GM06990 (cell line): ENCODE measurements around the gene NDUFAB1.

Experiments
- DNase-seq: peaks from one replicate; pipeline ENCODE4 v3.0.0-alpha.2; 2011; ENCODE audit not compliant: insufficient read length; ENCODE audit errors: extremely low read depth
- H3K27me3 ChIP-seq: replicated peaks from 2 replicates; pipeline ENCODE4 v1.6.0; 2011; ENCODE audit warnings: low read length; ENCODE audit not compliant: control insufficient read depth, insufficient read depth
- H3K36me3 ChIP-seq: 2 replicates; pipeline ENCODE4 v1.5.1; 2011; ENCODE audit warnings: low read length; ENCODE audit not compliant: control insufficient read depth, insufficient read depth
- H3K4me3 ChIP-seq: replicated peaks from 2 replicates; pipeline ENCODE4 v1.5.1; 2011; ENCODE audit warnings: low read depth, mild to moderate bottlenecking, control low read depth, low read length
- TF ChIP-seq, protein P1 (sequence below): IDR thresholded peaks from 2 replicates; pipeline ENCODE4 v1.5.1; 2011; ENCODE audit warnings: low read length, control low read depth, mild to moderate bottlenecking, inconsistent platforms; ENCODE audit not compliant: insufficient read depth, poor library complexity, severe bottlenecking

NDUFAB1 gene

DNA sequence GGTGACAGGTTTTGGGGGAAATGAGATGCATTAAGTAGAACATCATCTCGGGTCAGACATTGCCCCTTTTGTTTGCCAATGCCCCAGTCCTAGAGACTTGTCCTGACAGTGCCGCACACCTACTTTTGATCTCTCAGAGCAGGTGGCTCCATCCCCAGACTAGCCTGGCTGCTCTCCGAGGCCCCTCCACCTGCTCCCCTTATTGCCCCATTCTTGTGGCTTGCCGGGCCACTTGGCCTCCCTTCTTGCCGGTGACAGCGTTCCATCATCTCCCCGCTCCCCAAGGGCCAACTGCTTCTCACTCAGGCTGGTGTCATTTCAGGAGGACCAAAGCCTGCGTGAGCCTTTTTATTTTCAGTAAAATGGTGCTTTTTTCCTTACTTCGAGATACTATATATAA is 23.7 kb downstream of the NDUFAB1 start:
- H3K4me3 ChIP-seq, result no peak overlapping the region
- peaks cover 26% of the 10 kb centered on the region for H3K36me3 ChIP-seq
- TF ChIP-seq, protein P1, sequence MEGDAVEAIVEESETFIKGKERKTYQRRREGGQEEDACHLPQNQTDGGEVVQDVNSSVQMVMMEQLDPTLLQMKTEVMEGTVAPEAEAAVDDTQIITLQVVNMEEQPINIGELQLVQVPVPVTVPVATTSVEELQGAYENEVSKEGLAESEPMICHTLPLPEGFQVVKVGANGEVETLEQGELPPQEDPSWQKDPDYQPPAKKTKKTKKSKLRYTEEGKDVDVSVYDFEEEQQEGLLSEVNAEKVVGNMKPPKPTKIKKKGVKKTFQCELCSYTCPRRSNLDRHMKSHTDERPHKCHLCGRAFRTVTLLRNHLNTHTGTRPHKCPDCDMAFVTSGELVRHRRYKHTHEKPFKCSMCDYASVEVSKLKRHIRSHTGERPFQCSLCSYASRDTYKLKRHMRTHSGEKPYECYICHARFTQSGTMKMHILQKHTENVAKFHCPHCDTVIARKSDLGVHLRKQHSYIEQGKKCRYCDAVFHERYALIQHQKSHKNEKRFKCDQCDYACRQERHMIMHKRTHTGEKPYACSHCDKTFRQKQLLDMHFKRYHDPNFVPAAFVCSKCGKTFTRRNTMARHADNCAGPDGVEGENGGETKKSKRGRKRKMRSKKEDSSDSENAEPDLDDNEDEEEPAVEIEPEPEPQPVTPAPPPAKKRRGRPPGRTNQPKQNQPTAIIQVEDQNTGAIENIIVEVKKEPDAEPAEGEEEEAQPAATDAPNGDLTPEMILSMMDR, result no peak
- no peaks in the 10 kb centered on the region for H3K27me3 ChIP-seq
- DNase-seq, result no peak

DNA sequence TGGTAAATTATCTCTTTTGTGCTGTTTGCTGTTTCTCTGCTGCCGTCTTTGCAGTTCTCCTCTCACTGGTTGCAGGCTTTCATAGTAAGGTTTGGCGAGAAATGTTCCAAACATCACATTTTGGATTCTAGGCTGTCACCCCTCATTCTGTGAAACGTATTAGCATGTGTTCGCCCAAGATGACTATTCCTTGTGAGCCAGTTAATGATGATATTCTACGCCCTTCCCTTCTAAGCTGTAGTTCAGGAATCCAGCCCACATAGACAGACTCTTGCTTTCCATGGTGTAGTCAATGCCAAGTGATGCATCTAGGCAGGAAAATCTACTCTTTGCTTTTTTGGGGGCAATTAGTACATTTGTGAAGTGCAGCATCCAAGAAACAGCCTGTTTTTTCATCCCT is 24.2 kb downstream of the NDUFAB1 start:
- no peak for DNase-seq
- H3K27me3 ChIP-seq, result no peaks in the 10 kb centered on the region
- H3K36me3 ChIP-seq, result peaks cover 27% of the 10 kb centered on the region
- H3K4me3 ChIP-seq, result no peak overlapping the region
- TF ChIP-seq, protein P1, result no peak

DNA sequence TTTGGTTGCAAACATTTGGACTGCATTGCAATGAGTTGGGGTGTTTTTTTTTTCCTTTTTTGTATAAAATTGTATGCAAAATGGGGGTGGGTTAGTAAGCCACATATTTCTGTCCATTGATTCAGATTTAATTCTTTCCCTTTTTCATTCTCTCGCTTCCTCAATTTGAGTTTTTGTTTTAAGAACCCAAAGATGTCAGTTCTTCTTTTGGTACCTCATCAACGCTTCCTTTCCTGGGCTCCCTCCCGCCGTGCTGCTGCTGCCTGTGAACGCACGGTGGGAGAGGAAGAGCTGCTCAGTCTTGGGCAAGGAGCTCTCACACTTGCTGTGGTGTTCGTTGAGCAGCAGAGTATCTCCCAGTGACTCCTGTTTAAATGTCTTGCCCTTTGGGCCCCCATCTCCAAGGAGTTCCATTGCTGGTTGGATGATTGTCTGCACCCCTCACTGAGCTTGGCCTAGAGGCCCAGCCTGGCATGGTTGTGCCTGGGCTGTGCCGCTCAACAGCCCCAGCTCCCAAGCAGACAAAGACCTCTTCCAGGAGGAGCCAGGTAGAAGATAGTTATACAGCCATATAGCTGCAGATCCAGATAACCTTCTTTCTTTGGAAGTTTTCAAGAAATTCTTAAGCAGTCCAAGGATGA is 25.0 kb downstream of the NDUFAB1 start:
- no peak overlapping the region for H3K4me3 ChIP-seq
- DNase-seq, result peak; percentile 20
- TF ChIP-seq, protein P1, result no peak
- H3K36me3 ChIP-seq, result peaks cover 28% of the 10 kb centered on the region
- no peaks in the 10 kb centered on the region for H3K27me3 ChIP-seq

DNA sequence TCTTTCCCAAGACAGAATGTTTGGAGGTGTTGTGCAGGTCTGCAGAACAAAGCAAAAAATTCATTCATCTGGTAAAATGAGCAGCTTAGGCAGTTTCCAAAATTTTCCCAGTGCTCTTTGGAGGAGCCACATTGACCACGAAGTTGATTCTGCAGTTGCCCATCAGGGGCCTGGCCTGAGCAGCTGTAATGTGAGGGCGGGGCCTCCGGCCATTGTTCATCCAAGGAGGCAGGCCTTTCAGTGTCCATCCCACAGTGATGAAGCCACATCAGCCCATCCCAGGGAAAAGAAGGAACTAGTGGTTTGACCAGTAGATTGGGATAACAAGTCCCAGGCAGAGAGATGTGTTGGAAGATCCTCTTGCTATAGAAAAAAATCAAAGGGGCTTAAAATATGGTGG is 28.5 kb downstream of the NDUFAB1 start:
- Histone ChIP-seq H3K36me3 (peaks cover 33% of the 10 kb centered on the region), H3K4me3 (no peak overlapping the region), H3K27me3 (no peaks in the 10 kb centered on the region)
- DNase-seq, result no peak
- TF ChIP-seq, protein P1, result no peak

DNA sequence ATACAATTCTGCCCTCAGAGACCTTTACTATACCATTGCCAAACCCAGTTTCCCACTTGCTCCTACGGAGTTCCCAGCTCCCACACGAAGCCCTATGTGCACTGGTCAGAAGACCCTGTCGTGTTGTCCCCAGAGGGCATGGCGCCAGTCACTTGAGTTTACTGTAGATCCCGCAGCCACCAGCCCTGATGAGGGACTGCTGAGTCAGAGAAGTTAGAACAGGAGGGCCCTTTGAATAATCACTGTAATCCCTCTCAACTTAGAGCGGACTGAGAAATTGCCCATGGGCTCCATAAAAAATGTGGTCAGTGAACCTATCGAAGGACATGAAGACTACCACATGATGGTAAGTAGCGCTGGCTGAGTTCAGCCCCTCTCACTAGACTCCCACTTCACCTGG is 29.4 kb downstream of the NDUFAB1 start:
- peaks cover 33% of the 10 kb centered on the region for H3K36me3 ChIP-seq

More for the DNA sequence above, 29.4 kb downstream of the NDUFAB1 start:
- H3K4me3 ChIP-seq, result no peak overlapping the region
- H3K27me3 ChIP-seq, result no peaks in the 10 kb centered on the region
- TF ChIP-seq, protein P1, result no peak
- DNase-seq, result no peak
